HepG2 (cell line): Measurements from ENCODE around the gene NAB2. TPM values are rescaled to one million over a fixed set of nuclear protein-coding genes. Genes with fewer than 3 reads are reported as not detected.

Source experiments
- FOXJ3 ChIP-seq: sonication (generic); formaldehyde crosslinking; IDR thresholded peaks from 2 replicates; pipeline ENCODE4 v1.4.0; 2020; ENCODE audit warnings: missing genetic modification reagents, mild to moderate bottlenecking, borderline replicate concordance
- HNF1B ChIP-seq: sonication (generic); formaldehyde crosslinking; IDR thresholded peaks from 2 replicates; pipeline ENCODE4 v1.5.1; 2020; ENCODE audit warnings: mild to moderate bottlenecking, moderate library complexity, missing genetic modification reagents
- PHF21A ChIP-seq: sonication (generic); formaldehyde crosslinking; IDR thresholded peaks from 2 replicates; pipeline ENCODE4 v1.5.0; 2020; ENCODE audit warnings: mild to moderate bottlenecking, missing genetic modification reagents
- SALL1 ChIP-seq: sonication (generic); formaldehyde crosslinking; IDR thresholded peaks from 2 replicates; pipeline ENCODE4 v1.8.0; 2022; ENCODE audit warnings: mild to moderate bottlenecking, missing genetic modification reagents
- SALL2 ChIP-seq: sonication (generic); formaldehyde crosslinking; IDR thresholded peaks from 2 replicates; pipeline ENCODE4 v1.8.1; 2023; ENCODE audit warnings: mild to moderate bottlenecking, missing genetic modification reagents, inconsistent platforms
- SMC3 ChIP-seq: IDR thresholded peaks from 2 replicates; pipeline ENCODE4 v1.6.1; 2011; ENCODE audit warnings: low read length, improper control_type of control experiment
- SNAI1 ChIP-seq: sonication (generic); formaldehyde crosslinking; IDR thresholded peaks from 2 replicates; pipeline ENCODE4 v1.5.0; 2020; ENCODE audit warnings: mild to moderate bottlenecking, missing genetic modification reagents, borderline replicate concordance
- SPEN ChIP-seq: sonication (generic); formaldehyde crosslinking; IDR thresholded peaks from 2 replicates; pipeline ENCODE4 v1.5.1; 2020; ENCODE audit warnings: low read depth, mild to moderate bottlenecking, missing genetic modification reagents
- SRY ChIP-seq: sonication (generic); formaldehyde crosslinking; IDR thresholded peaks from 2 replicates; pipeline ENCODE4 v1.8.0; 2022; ENCODE audit warnings: mild to moderate bottlenecking, missing genetic modification reagents
- ZFP1 ChIP-seq: IDR thresholded peaks from 2 replicates; pipeline ENCODE4 v1.6.1; 2016
- ZNF431 ChIP-seq: sonication (generic); formaldehyde crosslinking; IDR thresholded peaks from 2 replicates; pipeline ENCODE4 v1.9.0; 2022; ENCODE audit warnings: missing genetic modification reagents, low read depth, mild to moderate bottlenecking, borderline replicate concordance
- ZNF501 ChIP-seq: sonication (generic); formaldehyde crosslinking; IDR thresholded peaks from 2 replicates; pipeline ENCODE4 v1.5.1; 2020; ENCODE audit warnings: mild to moderate bottlenecking, moderate library complexity, missing genetic modification reagents
- polyA plus RNA-seq, 8 experiments: library from polyadenylated mRNA; depleted of rRNA in 3 of 8; stranded (reverse) in 7 of 8; unstranded in 1 of 8; fragments of >200 nt; fragmentation: Illumina TruSeq in 4 of 8; extraction: Trizol in 4 of 8; gene quantifications; 2 replicates each; pipeline versions ENCODE4 v1.2.1 to v1.2.3, GENCODE V29; 2011 to 2016; ENCODE audit warnings: low read depth in 4 of 8, missing spikeins in 1 of 8, mixed read lengths in 1 of 8; ENCODE audit not compliant: insufficient read depth in 1 of 8
- total RNA-seq, 5 experiments: library from RNA; depleted of rRNA; stranded (reverse); fragments of >200 nt; fragmentation: Illumina TruSeq; extraction: Trizol; gene quantifications; 2 replicates each; pipeline ENCODE4 v1.2.3, GENCODE V29; 2016; ENCODE audit warnings: low read depth in 1 of 5
- TF ChIP-seq, protein P1 (sequence below): sonication (generic); formaldehyde crosslinking; IDR thresholded peaks from 2 replicates; pipeline ENCODE4 v1.5.1; 2020; ENCODE audit warnings: mild to moderate bottlenecking, missing genetic modification reagents, moderate library complexity
- TF ChIP-seq, protein P2 (sequence below): sonication (generic); formaldehyde crosslinking; IDR thresholded peaks from one replicate; pipeline ENCODE4 v1.5.1; 2020; ENCODE audit warnings: mild to moderate bottlenecking, missing genetic modification reagents; ENCODE audit errors: not compliant biosample characterization

The NAB2 gene
- total and polyA plus RNA-seq, 2 of the 13 experiments (the other 11 are each of a cell fraction or from before 2014, with no cell fraction given) = 11.7 to 12.9 TPM

DNA sequence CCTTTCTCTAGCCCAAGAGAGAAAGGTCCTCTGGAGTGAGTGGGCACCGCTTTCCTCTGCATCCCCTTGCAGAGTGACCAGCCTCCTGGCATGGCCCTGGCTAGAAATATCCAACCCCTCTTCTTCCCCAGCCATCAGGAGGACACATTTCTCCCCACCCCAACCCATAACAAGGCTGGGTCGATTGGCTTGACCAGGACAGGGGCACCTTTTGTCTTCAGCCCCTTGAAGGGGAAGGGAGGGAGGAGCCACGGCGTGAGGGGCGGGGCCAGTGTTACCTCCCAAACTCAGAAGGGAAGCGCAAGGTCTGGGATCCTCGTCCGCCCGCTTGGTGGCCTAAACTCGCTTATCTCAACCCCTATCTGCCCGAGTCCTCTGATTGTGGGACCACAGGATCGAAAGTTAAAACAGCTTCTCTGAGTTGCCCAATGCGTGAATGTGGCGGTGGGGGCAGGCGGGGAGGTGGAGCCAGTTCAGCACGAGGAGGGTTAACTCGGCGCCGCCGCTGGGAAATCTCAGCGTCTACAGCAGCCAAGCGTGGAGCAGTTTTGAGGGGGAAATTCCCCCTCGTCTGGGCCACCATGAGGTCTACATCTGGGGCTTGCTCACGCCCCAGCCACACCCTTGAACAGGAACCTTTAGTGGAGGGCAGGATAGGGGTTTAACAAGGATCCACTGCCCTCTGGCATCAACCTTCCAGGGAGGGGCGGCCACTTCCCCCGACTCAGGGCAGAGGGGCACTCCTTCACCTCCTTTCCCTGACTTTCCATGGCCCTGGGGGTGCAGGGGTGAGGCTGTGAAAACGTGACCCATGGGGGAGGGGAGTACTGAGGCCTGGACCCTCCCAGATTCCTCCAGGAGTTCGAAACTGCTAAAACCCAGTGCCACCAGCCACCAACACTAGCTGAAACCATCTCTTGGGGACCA lies 21.5 kb downstream of the NAB2 start (continued):
- TF ChIP-seq SNAI1 (CRISPR knock-in tag) = no peak
- TF ChIP-seq, protein P1, sequence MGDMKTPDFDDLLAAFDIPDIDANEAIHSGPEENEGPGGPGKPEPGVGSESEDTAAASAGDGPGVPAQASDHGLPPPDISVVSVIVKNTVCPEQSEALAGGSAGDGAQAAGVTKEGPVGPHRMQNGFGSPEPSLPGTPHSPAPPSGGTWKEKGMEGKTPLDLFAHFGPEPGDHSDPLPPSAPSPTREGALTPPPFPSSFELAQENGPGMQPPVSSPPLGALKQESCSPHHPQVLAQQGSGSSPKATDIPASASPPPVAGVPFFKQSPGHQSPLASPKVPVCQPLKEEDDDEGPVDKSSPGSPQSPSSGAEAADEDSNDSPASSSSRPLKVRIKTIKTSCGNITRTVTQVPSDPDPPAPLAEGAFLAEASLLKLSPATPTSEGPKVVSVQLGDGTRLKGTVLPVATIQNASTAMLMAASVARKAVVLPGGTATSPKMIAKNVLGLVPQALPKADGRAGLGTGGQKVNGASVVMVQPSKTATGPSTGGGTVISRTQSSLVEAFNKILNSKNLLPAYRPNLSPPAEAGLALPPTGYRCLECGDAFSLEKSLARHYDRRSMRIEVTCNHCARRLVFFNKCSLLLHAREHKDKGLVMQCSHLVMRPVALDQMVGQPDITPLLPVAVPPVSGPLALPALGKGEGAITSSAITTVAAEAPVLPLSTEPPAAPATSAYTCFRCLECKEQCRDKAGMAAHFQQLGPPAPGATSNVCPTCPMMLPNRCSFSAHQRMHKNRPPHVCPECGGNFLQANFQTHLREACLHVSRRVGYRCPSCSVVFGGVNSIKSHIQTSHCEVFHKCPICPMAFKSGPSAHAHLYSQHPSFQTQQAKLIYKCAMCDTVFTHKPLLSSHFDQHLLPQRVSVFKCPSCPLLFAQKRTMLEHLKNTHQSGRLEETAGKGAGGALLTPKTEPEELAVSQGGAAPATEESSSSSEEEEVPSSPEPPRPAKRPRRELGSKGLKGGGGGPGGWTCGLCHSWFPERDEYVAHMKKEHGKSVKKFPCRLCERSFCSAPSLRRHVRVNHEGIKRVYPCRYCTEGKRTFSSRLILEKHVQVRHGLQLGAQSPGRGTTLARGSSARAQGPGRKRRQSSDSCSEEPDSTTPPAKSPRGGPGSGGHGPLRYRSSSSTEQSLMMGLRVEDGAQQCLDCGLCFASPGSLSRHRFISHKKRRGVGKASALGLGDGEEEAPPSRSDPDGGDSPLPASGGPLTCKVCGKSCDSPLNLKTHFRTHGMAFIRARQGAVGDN = peak; percentile 54; the same call in 1 of the 2 replicates
- peak; percentile 52 for TF ChIP-seq ZNF431 (CRISPR knock-in tag)
- 0 out of 2 replicates have a peak, but pooled peaks have one; percentile 15 for TF ChIP-seq HNF1B (CRISPR knock-in tag)
- TF ChIP-seq SMC3 = peak; percentile 7; the same call in 1 of the 2 replicates
- TF ChIP-seq PHF21A (CRISPR knock-in tag) = peak; percentile 41; the same call in 1 of the 2 replicates
- no peak for TF ChIP-seq FOXJ3 (CRISPR knock-in tag)
- TF ChIP-seq, protein P2, sequence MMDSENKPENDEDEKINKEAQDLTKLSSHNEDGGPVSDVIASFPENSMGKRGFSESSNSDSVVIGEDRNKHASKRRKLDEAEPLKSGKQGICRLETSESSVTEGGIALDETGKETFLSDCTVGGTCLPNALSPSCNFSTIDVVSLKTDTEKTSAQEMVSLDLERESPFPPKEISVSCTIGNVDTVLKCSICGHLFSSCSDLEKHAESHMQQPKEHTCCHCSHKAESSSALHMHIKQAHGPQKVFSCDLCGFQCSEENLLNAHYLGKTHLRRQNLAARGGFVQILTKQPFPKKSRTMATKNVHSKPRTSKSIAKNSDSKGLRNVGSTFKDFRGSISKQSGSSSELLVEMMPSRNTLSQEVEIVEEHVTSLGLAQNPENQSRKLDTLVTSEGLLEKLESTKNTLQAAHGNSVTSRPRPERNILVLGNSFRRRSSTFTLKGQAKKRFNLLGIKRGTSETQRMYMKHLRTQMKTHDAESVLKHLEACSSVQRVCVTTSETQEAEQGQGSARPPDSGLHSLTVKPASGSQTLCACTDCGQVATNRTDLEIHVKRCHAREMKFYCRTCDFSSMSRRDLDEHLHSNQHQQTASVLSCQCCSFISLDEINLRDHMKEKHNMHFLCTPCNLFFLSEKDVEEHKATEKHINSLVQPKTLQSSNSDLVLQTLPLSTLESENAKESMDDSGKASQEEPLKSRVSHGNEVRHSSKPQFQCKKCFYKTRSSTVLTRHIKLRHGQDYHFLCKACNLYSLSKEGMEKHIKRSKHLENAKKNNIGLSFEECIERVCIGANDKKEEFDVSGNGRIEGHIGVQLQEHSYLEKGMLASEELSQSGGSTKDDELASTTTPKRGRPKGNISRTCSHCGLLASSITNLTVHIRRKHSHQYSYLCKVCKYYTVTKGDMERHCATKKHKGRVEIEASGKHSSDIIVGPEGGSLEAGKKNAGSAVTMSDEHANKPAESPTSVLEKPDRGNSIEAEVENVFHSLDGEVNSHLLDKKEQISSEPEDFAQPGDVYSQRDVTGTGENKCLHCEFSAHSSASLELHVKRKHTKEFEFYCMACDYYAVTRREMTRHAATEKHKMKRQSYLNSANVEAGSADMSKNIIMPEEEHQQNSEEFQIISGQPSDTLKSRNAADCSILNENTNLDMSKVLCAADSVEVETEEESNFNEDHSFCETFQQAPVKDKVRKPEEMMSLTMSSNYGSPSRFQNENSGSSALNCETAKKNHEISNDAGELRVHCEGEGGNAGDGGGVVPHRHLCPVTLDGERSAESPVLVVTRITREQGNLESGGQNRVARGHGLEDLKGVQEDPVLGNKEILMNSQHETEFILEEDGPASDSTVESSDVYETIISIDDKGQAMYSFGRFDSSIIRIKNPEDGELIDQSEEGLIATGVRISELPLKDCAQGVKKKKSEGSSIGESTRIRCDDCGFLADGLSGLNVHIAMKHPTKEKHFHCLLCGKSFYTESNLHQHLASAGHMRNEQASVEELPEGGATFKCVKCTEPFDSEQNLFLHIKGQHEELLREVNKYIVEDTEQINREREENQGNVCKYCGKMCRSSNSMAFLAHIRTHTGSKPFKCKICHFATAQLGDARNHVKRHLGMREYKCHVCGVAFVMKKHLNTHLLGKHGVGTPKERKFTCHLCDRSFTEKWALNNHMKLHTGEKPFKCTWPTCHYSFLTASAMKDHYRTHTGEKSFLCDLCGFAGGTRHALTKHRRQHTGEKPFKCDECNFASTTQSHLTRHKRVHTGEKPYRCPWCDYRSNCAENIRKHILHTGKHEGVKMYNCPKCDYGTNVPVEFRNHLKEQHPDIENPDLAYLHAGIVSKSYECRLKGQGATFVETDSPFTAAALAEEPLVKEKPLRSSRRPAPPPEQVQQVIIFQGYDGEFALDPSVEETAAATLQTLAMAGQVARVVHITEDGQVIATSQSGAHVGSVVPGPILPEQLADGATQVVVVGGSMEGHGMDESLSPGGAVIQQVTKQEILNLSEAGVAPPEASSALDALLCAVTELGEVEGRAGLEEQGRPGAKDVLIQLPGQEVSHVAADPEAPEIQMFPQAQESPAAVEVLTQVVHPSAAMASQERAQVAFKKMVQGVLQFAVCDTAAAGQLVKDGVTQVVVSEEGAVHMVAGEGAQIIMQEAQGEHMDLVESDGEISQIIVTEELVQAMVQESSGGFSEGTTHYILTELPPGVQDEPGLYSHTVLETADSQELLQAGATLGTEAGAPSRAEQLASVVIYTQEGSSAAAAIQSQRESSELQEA = peak; percentile 19
- peak; percentile 1; the same call in 1 of the 2 replicates for TF ChIP-seq SPEN (CRISPR knock-in tag)
- TF ChIP-seq SALL2 (CRISPR knock-in tag) = no peak
- TF ChIP-seq ZNF501 (CRISPR knock-in tag) = peak; percentile 35; the same call in 1 of the 2 replicates
- no peak for TF ChIP-seq ZFP1 (CRISPR knock-in tag)
- TF ChIP-seq SALL1 (CRISPR knock-in tag) = peak; percentile 45
- TF ChIP-seq SRY (CRISPR knock-in tag) = no peak; the same call in 1 of the 2 replicates
